Body of pancreas (tissue), 4 donors: ENCODE results near the gene DHDH. TPM values are rescaled to one million over a fixed set of nuclear protein-coding genes. Genes with fewer than 3 reads are reported as not detected.
"Not testable (repeated sequence)": the region's sequence is repeated elsewhere in the genome, so short reads cannot be mapped to it uniquely, and the experiment has no call there.

Experiments used
- ATAC-seq: fragments of 150-250 bp; one replicate; pipeline ENCODE4 v1.9.1; 2016
- DNase-seq, 4 donors: peaks; one replicate each; pipeline ENCODE4 v3.0.0-alpha.2; 2019
- H3K27ac ChIP-seq, 4 donors: fragments of 200-600 bp; sonication (generic); 1 replicate in 3 of 4; 2 replicates in 1 of 4; pipeline versions ENCODE4 v1.5.1 to v1.6.1; 2016 to 2019; ENCODE audit warnings: mild to moderate bottlenecking in 1 of 4, mixed read lengths in 1 of 4, moderate library complexity in 1 of 4
- H3K27me3 ChIP-seq, 2 donors: fragments of 200-600 bp; sonication (generic); one replicate each; pipeline ENCODE4 v1.6.0; 2016; ENCODE audit warnings: mild to moderate bottlenecking in 1 of 2
- H3K36me3 ChIP-seq, 2 donors: fragments of 200-600 bp; sonication (generic); replicated peaks in 1 of 2; 2 replicates each; pipeline ENCODE4 v1.5.1; 2016; ENCODE audit warnings: low read depth in 2 of 2; ENCODE audit not compliant: insufficient read depth in 1 of 2
- H3K4me1 ChIP-seq: fragments of 200-600 bp; sonication (generic); one replicate; pipeline ENCODE4 v1.6.0; 2016
- H3K4me3 ChIP-seq, 2 donors: fragments of 200-600 bp; sonication (generic); 1 replicate in 1 of 2; 2 replicates in 1 of 2; pipeline ENCODE4 v1.5.1; 2016 to 2019
- H3K9me3 ChIP-seq, 3 donors: fragments of 200-600 bp; sonication (generic); 1 replicate in 2 of 3; 2 replicates in 1 of 3; pipeline ENCODE4 v1.5.1; 2016
- POLR2A ChIP-seq, 3 donors: fragments of 450-650 bp; IDR thresholded peaks; one replicate each; pipeline ENCODE4 v1.6.1; 2016; ENCODE audit warnings: antibody characterized with exemption in 3 of 3, mild to moderate bottlenecking in 2 of 3
- WGBS, 2 donors: methylation state at CpG; one replicate each; pipeline ENCODE4 v1.1.5; 2017; 5-methylcytosine and 5-hydroxymethylcytosine counted together
- intact Hi-C: fragments of 100-400 bp; cut with DNase I; formaldehyde crosslinking; loops from one replicate; pipeline ENCODE4 v1.15.1; 2023
- total RNA-seq, 2 donors: library from RNA; depleted of rRNA; stranded (reverse); fragments of >200 nt; gene quantifications; one replicate each; pipeline ENCODE4 v1.1.0, GENCODE V29; 2016
- TF ChIP-seq, protein P1 (sequence below), 7 experiments: fragments of 450-650 bp in 4 of 7; fragments of 200-600 bp in 3 of 7; sonication (generic) in 3 of 7; IDR thresholded peaks; one replicate each; pipeline ENCODE4 v1.5.1; 2016 to 2019; ENCODE audit warnings: antibody characterized with exemption in 7 of 7

The DHDH gene
- total RNA-seq, 2 donors from 2014 or later = not detected

GRCh38 chr19:48907671-48908070, 25.8 kb upstream of the DHDH start:
- Histone ChIP-seq H3K36me3 (peaks cover 0 to 15% of the 10 kb centered on the region in 2 donors), H3K27ac (no peak overlapping the region), H3K4me3 (no peak overlapping the region), H3K9me3 (no peaks in the 10 kb centered on the region), H3K27me3 (no peaks in the 10 kb centered on the region), H3K4me1 (no peaks in the 10 kb centered on the region)
- no peak for TF ChIP-seq POLR2A (IDR thresholded peaks at IDR 0.05)
- TF ChIP-seq, protein P1, sequence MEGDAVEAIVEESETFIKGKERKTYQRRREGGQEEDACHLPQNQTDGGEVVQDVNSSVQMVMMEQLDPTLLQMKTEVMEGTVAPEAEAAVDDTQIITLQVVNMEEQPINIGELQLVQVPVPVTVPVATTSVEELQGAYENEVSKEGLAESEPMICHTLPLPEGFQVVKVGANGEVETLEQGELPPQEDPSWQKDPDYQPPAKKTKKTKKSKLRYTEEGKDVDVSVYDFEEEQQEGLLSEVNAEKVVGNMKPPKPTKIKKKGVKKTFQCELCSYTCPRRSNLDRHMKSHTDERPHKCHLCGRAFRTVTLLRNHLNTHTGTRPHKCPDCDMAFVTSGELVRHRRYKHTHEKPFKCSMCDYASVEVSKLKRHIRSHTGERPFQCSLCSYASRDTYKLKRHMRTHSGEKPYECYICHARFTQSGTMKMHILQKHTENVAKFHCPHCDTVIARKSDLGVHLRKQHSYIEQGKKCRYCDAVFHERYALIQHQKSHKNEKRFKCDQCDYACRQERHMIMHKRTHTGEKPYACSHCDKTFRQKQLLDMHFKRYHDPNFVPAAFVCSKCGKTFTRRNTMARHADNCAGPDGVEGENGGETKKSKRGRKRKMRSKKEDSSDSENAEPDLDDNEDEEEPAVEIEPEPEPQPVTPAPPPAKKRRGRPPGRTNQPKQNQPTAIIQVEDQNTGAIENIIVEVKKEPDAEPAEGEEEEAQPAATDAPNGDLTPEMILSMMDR (IDR thresholded peaks at IDR 0.05) = no peak
- WGBS, 2 donors = 91% methylated on average over 13 to 14 of the region's 14 CpGs
- no peak for ATAC-seq
- DNase-seq = no peak
- intact Hi-C loops = no loop called here

DNA sequence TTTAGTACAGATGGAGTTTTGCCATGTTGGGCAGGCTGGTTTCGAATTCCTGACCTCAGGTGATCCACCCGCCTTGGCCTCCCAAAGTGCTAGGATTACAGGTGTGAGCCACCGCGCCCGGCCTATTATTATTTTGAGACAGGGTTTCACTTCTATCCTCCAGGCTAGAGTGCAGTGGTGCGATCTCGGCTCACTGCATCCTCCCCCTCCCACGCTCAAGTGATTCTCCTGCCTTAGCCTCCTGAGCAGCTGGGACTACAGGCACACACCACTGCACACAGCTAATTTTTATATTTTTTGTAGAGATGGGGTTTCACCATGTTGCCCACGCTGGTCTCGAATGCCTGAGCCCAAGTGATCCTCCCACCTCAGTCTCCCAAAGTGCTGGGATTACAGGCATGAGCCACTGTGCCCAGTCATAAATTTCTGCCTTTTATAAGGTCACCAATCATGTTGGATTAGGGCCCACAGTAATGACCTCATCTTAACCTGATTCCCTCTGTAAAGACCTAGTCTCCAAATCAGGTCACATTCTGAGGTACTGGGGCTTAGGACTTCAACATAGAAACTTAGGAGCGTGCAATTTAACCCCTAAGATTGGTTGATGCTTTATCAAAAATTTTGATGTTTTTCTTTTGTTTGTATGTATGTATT, 23.9 kb upstream of the DHDH start:
- intact Hi-C loops, ATAC-seq, H3K4me1 ChIP-seq, H3K27ac ChIP-seq, H3K9me3 ChIP-seq, DNase-seq, H3K4me3 ChIP-seq, H3K27me3 ChIP-seq: not testable (repeated sequence)
- WGBS, 2 donors = 91 to 95% methylated on average over 11 of the region's 11 CpGs
- peaks cover 7 to 20% of the 10 kb centered on the region in 2 donors for H3K36me3 ChIP-seq

- intact Hi-C loops = no loop called here
- H3K36me3 ChIP-seq = peaks cover 13 to 19% of the 10 kb centered on the region in 2 donors
- H3K4me3 ChIP-seq = no peak overlapping the region
- no peaks in the 10 kb centered on the region for H3K27me3 ChIP-seq
- TF ChIP-seq POLR2A (IDR thresholded peaks at IDR 0.05) = no peak
- TF ChIP-seq, protein P1 (IDR thresholded peaks at IDR 0.05) = no peak
- WGBS, 2 donors = 71 to 95% methylated on average over 1 to 2 of the region's 2 CpGs
- H3K9me3 ChIP-seq = no peaks in the 10 kb centered on the region
- no peak overlapping the region for H3K27ac ChIP-seq
- no peaks in the 10 kb centered on the region for H3K4me1 ChIP-seq
- DNase-seq (no peak), ATAC-seq (no peak)
Observed at GRCh38 chr19:48910803-48911202, 22.7 kb upstream of the DHDH start.

DNA sequence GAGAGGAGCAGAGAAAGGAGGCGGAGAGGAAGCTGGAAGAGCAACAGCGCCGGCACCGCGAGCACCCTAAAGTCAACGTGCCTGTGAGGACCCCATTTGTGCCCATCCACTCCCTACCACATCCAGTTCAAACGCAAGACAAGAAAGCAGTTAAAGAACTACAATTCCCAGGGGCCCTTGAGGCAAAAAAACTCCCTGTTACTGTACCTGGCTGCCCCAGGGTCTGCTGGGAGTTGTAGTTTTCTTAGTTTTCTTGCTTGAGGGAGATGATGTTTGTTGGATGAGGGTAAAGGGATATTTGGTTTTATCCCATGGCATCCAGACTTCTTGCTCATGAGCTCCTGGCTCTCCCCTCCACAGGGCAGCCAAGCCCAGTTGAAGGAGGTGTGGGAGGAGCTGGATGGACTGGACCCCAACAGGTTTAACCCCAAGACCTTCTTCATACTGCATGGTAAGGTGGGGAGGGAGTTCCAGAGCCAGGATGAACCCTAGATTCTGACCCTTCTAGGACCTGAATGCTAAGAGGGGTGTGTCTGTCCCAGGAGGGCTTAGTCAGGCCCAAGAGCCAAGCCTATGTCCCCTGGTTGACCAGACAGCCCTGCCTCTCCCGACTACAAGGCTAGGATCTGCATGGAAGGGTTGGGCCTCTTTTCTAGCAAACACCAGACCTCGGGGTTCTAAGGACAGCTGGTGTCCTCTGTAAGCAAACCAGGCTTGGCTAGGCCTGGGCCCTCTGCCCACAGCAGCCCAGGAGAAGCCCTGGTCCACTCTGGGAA, 20.2 kb upstream of the DHDH start:
- Histone ChIP-seq H3K4me3 (no peak overlapping the region), H3K4me1 (no peaks in the 10 kb centered on the region), H3K27ac (no peak overlapping the region), H3K36me3 (peaks cover 13 to 20% of the 10 kb centered on the region in 2 donors), H3K27me3 (no peaks in the 10 kb centered on the region), H3K9me3 (no peaks in the 10 kb centered on the region)
- TF ChIP-seq, protein P1 (IDR thresholded peaks at IDR 0.05) = no peak
- no peak for TF ChIP-seq POLR2A (IDR thresholded peaks at IDR 0.05)
- no peak for ATAC-seq
- 95 to 98% methylated on average over 8 to 9 of the region's 9 CpGs for WGBS, 2 donors
- DNase-seq = no peak
- intact Hi-C loops = no loop called here

GRCh38 chr19:48914181-48914580, 19.3 kb upstream of the DHDH start:
- Histone ChIP-seq H3K36me3 (peaks cover 13 to 21% of the 10 kb centered on the region in 2 donors), H3K27me3 (no peaks in the 10 kb centered on the region), H3K4me1 (no peaks in the 10 kb centered on the region), H3K9me3 (no peaks in the 10 kb centered on the region), H3K4me3 (no peak overlapping the region), H3K27ac (no peak overlapping the region)
- WGBS, 2 donors = 88 to 94% methylated on average over 4 to 8 of the region's 8 CpGs
- TF ChIP-seq POLR2A (IDR thresholded peaks at IDR 0.05) = no peak
- TF ChIP-seq, protein P1 (IDR thresholded peaks at IDR 0.05) = no peak
- ATAC-seq = no peak
- no peak for DNase-seq
- intact Hi-C loops = no loop called here
